HEK293 (cell line): ENCODE results near the gene CDX1.

Experiments
- CTCF ChIA-PET: fragments of 350-600 bp; formaldehyde crosslinking; extraction: SDS; loops from one replicate; lab custom pipeline; 2021; ENCODE audit warnings: antibody characterized with exemption; lab: Yijun Ruan, JAX
- POLR2A ChIA-PET: fragments of 300-600 bp; formaldehyde crosslinking; extraction: SDS; loops from one replicate; lab custom pipeline; 2020; ENCODE audit warnings: antibody characterized with exemption, inconsistent platforms; lab: Yijun Ruan, JAX
- H3K27ac ChIP-seq: fragments of 200-500 bp; sonication (Bioruptor generic); 2 replicates; pipeline ENCODE4 v1.5.1; 2014; ENCODE audit warnings: low read depth, low read length, control low read depth, inconsistent platforms; ENCODE audit errors: extremely low read depth
- H3K36me3 ChIP-seq, 2 experiments: fragments of 200-500 bp in 1 of 2; sonication (Bioruptor generic) in 1 of 2; 1 replicate in 1 of 2; 2 replicates in 1 of 2; pipeline ENCODE4 v1.5.1; 2014 to 2017; ENCODE audit warnings: inconsistent platforms in 2 of 2, low read length in 2 of 2; ENCODE audit not compliant: control insufficient read depth in 2 of 2, insufficient read depth in 1 of 2
- H3K4me1 ChIP-seq: fragments of 200-500 bp; sonication (Bioruptor generic); 2 replicates; pipeline ENCODE4 v1.5.1; 2014; ENCODE audit warnings: mild to moderate bottlenecking, low read length, inconsistent platforms; ENCODE audit not compliant: control insufficient read depth, insufficient read depth
- H3K4me3 ChIP-seq: 2 replicates; pipeline ENCODE4 v1.5.1; 2011; ENCODE audit warnings: low read depth, mild to moderate bottlenecking, control low read depth, low read length, moderate library complexity
- H3K9me3 ChIP-seq: fragments of 200-500 bp; sonication (Bioruptor generic); 2 replicates; pipeline ENCODE4 v1.5.1; 2014; ENCODE audit warnings: low read depth, low read length, inconsistent platforms; ENCODE audit not compliant: control insufficient read depth, insufficient read depth
- GLIS1 ChIP-seq: fragments of 450-650 bp; formaldehyde crosslinking; IDR thresholded peaks from 2 replicates; pipeline ENCODE4 v1.5.1; 2016; ENCODE audit warnings: missing biosample characterization, missing genetic modification characterization
- HOXD13 ChIP-seq: sonication (generic); formaldehyde crosslinking; IDR thresholded peaks from 2 replicates; pipeline ENCODE4 v1.8.0; 2022; ENCODE audit warnings: missing genetic modification reagents, borderline replicate concordance
- IKZF3 ChIP-seq: fragments of 450-650 bp; IDR thresholded peaks from 2 replicates; pipeline ENCODE4 v1.5.0; 2018; ENCODE audit warnings: missing biosample characterization, mild to moderate bottlenecking, missing genetic modification characterization, moderate library complexity
- SCRT2 ChIP-seq: fragments of 450-650 bp; formaldehyde crosslinking; IDR thresholded peaks from 2 replicates; pipeline ENCODE4 v1.5.1; 2016; ENCODE audit warnings: missing biosample characterization, missing genetic modification characterization
- ZBTB20 ChIP-seq: fragments of 450-650 bp; formaldehyde crosslinking; IDR thresholded peaks from 2 replicates; pipeline ENCODE4 v1.5.1; 2016; ENCODE audit warnings: missing biosample characterization, missing genetic modification characterization
- ZEB2 ChIP-seq: fragments of 450-650 bp; formaldehyde crosslinking; IDR thresholded peaks from 2 replicates; pipeline ENCODE4 v1.5.1; 2016; ENCODE audit warnings: missing biosample characterization, missing genetic modification characterization
- ZFHX2 ChIP-seq: fragments of 450-650 bp; formaldehyde crosslinking; conservative IDR thresholded peaks from 2 replicates; pipeline ENCODE4 v1.5.1; 2016; ENCODE audit warnings: missing biosample characterization, missing genetic modification characterization
- ZIC2 ChIP-seq: fragments of 450-650 bp; formaldehyde crosslinking; IDR thresholded peaks from 2 replicates; pipeline ENCODE4 v1.5.1; 2016; ENCODE audit warnings: missing biosample characterization, missing genetic modification characterization
- ZNF10 ChIP-seq: fragments of 450-650 bp; formaldehyde crosslinking; IDR thresholded peaks from 2 replicates; pipeline ENCODE4 v1.5.1; 2017; ENCODE audit warnings: missing biosample characterization, missing genetic modification characterization
- ZNF335 ChIP-seq: fragments of 450-650 bp; formaldehyde crosslinking; conservative IDR thresholded peaks from 2 replicates; pipeline ENCODE4 v1.5.1; 2016; ENCODE audit warnings: missing biosample characterization, missing genetic modification characterization
- ZNF513 ChIP-seq: fragments of 450-650 bp; IDR thresholded peaks from 2 replicates; pipeline ENCODE4 v1.5.1; 2018; ENCODE audit warnings: missing biosample characterization, missing genetic modification characterization
- ZNF560 ChIP-seq: fragments of 450-650 bp; formaldehyde crosslinking; IDR thresholded peaks from 2 replicates; pipeline ENCODE4 v1.5.1; 2017; ENCODE audit warnings: missing biosample characterization, missing genetic modification characterization, borderline replicate concordance
- ZNF623 ChIP-seq: fragments of 450-650 bp; formaldehyde crosslinking; IDR thresholded peaks from 2 replicates; pipeline ENCODE4 v1.5.1; 2016; ENCODE audit warnings: missing biosample characterization, missing genetic modification characterization
- ZNF624 ChIP-seq: fragments of 450-650 bp; formaldehyde crosslinking; IDR thresholded peaks from 2 replicates; pipeline ENCODE4 v1.5.1; 2017; ENCODE audit warnings: missing biosample characterization, missing genetic modification characterization
- TF ChIP-seq, protein P1 (sequence below): fragments of 450-650 bp; formaldehyde crosslinking; optimal IDR thresholded peaks from 2 replicates; pipeline ENCODE3; 2016; ENCODE audit warnings: missing biosample characterization, mild to moderate bottlenecking, missing genetic modification characterization

CDX1 gene

GRCh38 chr5:150180241-150181026 is 13.9 kb downstream of the CDX1 start:
- H3K27ac ChIP-seq, result no peak overlapping the region
- no peak overlapping the region for H3K4me3 ChIP-seq
- CTCF ChIA-PET, result interaction anchor here (0.8 kb wide), 1 partner anchor 25 kb away, joined by 3 read pairs; no protein-coding TSS in a partner anchor
- H3K9me3 ChIP-seq, result no peaks in the 10 kb centered on the region
- no peaks in the 10 kb centered on the region for H3K36me3 ChIP-seq
- POLR2A ChIA-PET, result no interaction called here
- TF ChIP-seq ZNF624, result no peak
- TF ChIP-seq ZNF10 (tag by site-specific recombination), result no peak
- TF ChIP-seq ZFHX2, result peak; percentile 27; the same call in 1 of the 2 replicates
- H3K4me1 ChIP-seq, result 0 out of 2 replicates have a peak, but pooled peaks cover 3% of the 10 kb centered on the region

GRCh38 chr5:150181027-150181426 is 14.4 kb downstream of the CDX1 start:
- no peaks in the 10 kb centered on the region for H3K9me3 ChIP-seq
- no peak overlapping the region for H3K27ac ChIP-seq
- no peaks in the 10 kb centered on the region for H3K36me3 ChIP-seq
- CTCF ChIA-PET, result interaction anchor here (0.8 kb wide), 1 partner anchor 24 kb away, joined by 3 read pairs; no protein-coding TSS in a partner anchor
- H3K4me3 ChIP-seq, result no peak overlapping the region
- H3K4me1 ChIP-seq, result 0 out of 2 replicates have a peak, but pooled peaks cover 3% of the 10 kb centered on the region
- TF ChIP-seq, protein P1, sequence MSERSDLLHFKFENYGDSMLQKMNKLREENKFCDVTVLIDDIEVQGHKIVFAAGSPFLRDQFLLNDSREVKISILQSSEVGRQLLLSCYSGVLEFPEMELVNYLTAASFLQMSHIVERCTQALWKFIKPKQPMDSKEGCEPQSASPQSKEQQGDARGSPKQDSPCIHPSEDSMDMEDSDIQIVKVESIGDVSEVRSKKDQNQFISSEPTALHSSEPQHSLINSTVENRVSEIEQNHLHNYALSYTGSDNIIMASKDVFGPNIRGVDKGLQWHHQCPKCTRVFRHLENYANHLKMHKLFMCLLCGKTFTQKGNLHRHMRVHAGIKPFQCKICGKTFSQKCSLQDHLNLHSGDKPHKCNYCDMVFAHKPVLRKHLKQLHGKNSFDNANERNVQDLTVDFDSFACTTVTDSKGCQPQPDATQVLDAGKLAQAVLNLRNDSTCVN (tag by site-specific recombination), result no peak
- TF ChIP-seq ZEB2 (tag by site-specific recombination) (no peak), IKZF3 (tag by site-specific recombination) (no peak), ZNF623 (tag by site-specific recombination) (peak; percentile 94), ZNF513 (tag by site-specific recombination) (no peak), GLIS1 (tag by site-specific recombination) (peak; percentile 59), ZIC2 (tag by site-specific recombination) (peak; percentile 24; the same call in 1 of the 2 replicates), HOXD13 (CRISPR knock-in tag) (no peak), ZNF335 (tag by site-specific recombination) (peak; percentile 74), SCRT2 (no peak)
- POLR2A ChIA-PET, result no interaction called here

GRCh38 chr5:150181766-150182545 is 15.4 kb downstream of the CDX1 start:
- ChIA-PET POLR2A (no interaction called here), CTCF (interaction anchor here (1.1 kb wide), 1 partner anchor 169 kb away, joined by 3 read pairs; no protein-coding TSS in a partner anchor)
- H3K4me3 ChIP-seq, result no peak overlapping the region
- no peaks in the 10 kb centered on the region for H3K36me3 ChIP-seq
- TF ChIP-seq ZBTB20 (tag by site-specific recombination), result peak; percentile 38; the same call in 1 of the 2 replicates
- TF ChIP-seq ZNF560 (tag by site-specific recombination), result no peak
- no peaks in the 10 kb centered on the region for H3K9me3 ChIP-seq
- no peak overlapping the region for H3K27ac ChIP-seq
- H3K4me1 ChIP-seq, result 0 out of 2 replicates have a peak, but pooled peaks cover 3% of the 10 kb centered on the region
